HCT116 (cell line): ENCODE results near the gene OSGEPL1.

Experiments
- CTCF ChIP-seq, 3 experiments: fragments of 200-600 bp in 1 of 3; sonication (generic) in 1 of 3; IDR thresholded peaks in 2 of 3; conservative IDR thresholded peaks in 1 of 3; 2 replicates each; pipeline ENCODE4 v1.5.1; 2012 to 2017; ENCODE audit warnings: low read depth in 2 of 3, low read length in 2 of 3, antibody characterized with exemption in 1 of 3, borderline replicate concordance in 1 of 3, control low read depth in 1 of 3, mild to moderate bottlenecking in 1 of 3, mixed read lengths in 1 of 3, mixed run types in 1 of 3, moderate library complexity in 1 of 3; ENCODE audit not compliant: insufficient read depth in 1 of 3
- EGR1 ChIP-seq: IDR thresholded peaks from 2 replicates; pipeline ENCODE4 v1.6.1; 2012; ENCODE audit warnings: low read depth
- EZH2 ChIP-seq: fragments of 200-600 bp; sonication (generic); IDR thresholded peaks from 2 replicates; pipeline ENCODE4 v1.6.1; 2017; ENCODE audit warnings: antibody characterized with exemption, mixed run types
- POLR2AphosphoS5 ChIP-seq: IDR thresholded peaks from 2 replicates; pipeline ENCODE4 v1.6.1; 2011; ENCODE audit warnings: mild to moderate bottlenecking, low read depth, low read length, moderate library complexity
- YY1 ChIP-seq: IDR thresholded peaks from 2 replicates; pipeline ENCODE4 v1.6.1; 2011; ENCODE audit warnings: low read length, low read depth, moderate library complexity, mild to moderate bottlenecking; ENCODE audit not compliant: insufficient replicate concordance; ENCODE audit errors: extremely low read depth
- ZNF274 ChIP-seq: fragments of 200-500 bp; sonication (Bioruptor generic); IDR thresholded peaks from 2 replicates; pipeline ENCODE4 v1.6.1; 2014; ENCODE audit warnings: mild to moderate bottlenecking, low read depth, low read length, inconsistent platforms

GRCh38 chr2:189763908-189764661 lies 1.5 kb upstream of the OSGEPL1 start:
- no peak for TF ChIP-seq POLR2AphosphoS5
- no peak for TF ChIP-seq CTCF (IDR thresholded peaks at IDR 0.05 in 2 of 3, conservative IDR thresholded peaks at IDR 0.05 in 1 of 3; ENCODE audit: borderline replicate concordance in 1 of 3, insufficient read depth in 1 of 3, low read depth in 2 of 3, low read length in 2 of 3)
- TF ChIP-seq EZH2, result no peak
- TF ChIP-seq ZNF274, result no peak
- no peak for TF ChIP-seq EGR1
- TF ChIP-seq YY1, result no peak
